ENCODE measurements around the gene KCNN4.

KCNN4 gene

GRCh38 chr19:43748685-43749084 is 32.1 kb downstream of the KCNN4 start:
- DNase-seq (ENCODE audit: low read depth in 2 of 2) = no peak

DNA sequence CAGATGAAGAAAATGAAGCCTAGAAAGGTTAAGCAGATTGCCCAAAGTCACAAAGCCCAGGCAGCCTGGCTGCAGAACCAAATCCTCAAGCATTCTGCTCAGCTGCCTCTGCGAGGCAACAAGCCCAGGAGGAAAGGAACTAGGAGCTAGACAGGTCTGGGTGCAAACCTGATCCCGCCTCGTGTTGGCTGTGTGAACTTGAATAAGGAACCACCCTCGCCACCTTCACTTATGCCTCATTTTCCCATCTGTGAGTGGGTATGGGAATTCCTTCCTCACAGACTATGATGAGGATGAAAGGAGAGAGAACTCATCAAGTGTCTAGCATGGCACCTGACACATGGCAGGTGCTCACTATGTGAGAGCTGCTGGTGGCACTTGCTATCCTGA is 32.6 kb downstream of the KCNN4 start:
- DNase-seq (ENCODE audit: low read depth in 2 of 2) = no peak

- no peak for DNase-seq (ENCODE audit: low read depth in 2 of 2)
These were observed 33.1 kb downstream of the KCNN4 start for GRCh38 chr19:43747557-43748204.

DNA sequence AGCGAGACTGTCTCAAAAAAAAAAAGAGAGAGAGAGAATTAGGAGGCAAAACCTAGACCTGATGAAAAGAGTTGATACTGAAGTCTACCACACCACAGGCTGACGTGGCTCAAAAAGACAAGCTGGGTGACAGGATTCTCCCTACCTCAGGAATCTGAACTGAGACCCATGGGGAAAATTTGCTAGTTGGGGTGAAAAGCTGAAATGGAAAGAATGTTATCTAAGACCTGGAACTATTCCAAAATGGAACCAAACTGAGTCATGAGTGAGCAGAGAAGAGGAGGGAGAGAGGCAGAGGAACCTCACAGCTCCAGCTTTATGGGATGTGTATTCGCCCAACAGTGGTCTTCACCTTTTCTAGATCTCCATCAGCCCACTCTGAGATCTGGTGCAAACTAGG is 37.7 kb downstream of the KCNN4 start:
- DNase-seq (ENCODE audit: low read depth in 2 of 2) = no peak

GRCh38 chr19:43741075-43741825 is 39.5 kb downstream of the KCNN4 start:
- no peak for DNase-seq (ENCODE audit: low read depth in 2 of 2)

- DNase-seq (ENCODE audit: low read depth in 2 of 2) = no peak
These were observed 41.1 kb downstream of the KCNN4 start for GRCh38 chr19:43739439-43740235.

GRCh38 chr19:43738780-43739211 is 42.0 kb downstream of the KCNN4 start:
- DNase-seq (ENCODE audit: low read depth in 2 of 2) = no peak

GRCh38 chr19:43735957-43736356 is 44.8 kb downstream of the KCNN4 start:
- no peak for DNase-seq (ENCODE audit: low read depth in 2 of 2)

GRCh38 chr19:43735013-43735412 is 45.8 kb downstream of the KCNN4 start:
- DNase-seq (ENCODE audit: low read depth in 2 of 2) = no peak

DNA sequence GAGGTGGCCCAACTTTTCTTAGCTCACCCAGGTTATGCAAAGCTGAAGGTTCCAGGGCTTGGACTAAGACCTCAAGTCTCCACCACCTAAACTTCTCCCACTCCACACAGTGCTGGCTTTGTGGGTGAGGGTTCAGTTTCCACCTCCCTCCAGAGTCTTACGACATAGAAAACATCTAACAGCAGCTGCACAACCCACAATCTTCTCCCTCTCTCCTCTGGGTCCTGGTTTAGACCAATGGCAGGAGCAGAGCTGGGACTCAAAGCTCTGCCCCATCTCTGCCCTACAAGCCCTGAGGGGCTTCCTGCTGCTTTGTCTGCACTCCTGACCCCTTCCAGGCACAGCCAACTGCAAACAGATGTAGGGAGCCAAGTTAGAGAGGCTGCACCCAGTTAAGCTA is 48.9 kb downstream of the KCNN4 start:
- DNase-seq (ENCODE audit: low read depth in 2 of 2) = no peak

GRCh38 chr19:43731346-43731745 is 49.4 kb downstream of the KCNN4 start:
- no peak for DNase-seq (ENCODE audit: low read depth in 2 of 2)

- DNase-seq (ENCODE audit: low read depth in 2 of 2) = no peak
These were observed 50.9 kb downstream of the KCNN4 start for GRCh38 chr19:43729919-43730318.

- DNase-seq (ENCODE audit: low read depth in 2 of 2) = no peak
These were observed 53.2 kb downstream of the KCNN4 start for GRCh38 chr19:43727593-43727853.

GRCh38 chr19:43726736-43727592 is 53.8 kb downstream of the KCNN4 start:
- no peak for DNase-seq (ENCODE audit: low read depth in 2 of 2)

- DNase-seq (ENCODE audit: low read depth in 2 of 2) = no peak
These were observed 55.3 kb downstream of the KCNN4 start for GRCh38 chr19:43725468-43725867.

- DNase-seq (ENCODE audit: low read depth in 2 of 2) = no peak
These were observed 55.9 kb downstream of the KCNN4 start for GRCh38 chr19:43724896-43725295.

- DNase-seq (ENCODE audit: low read depth in 2 of 2) = no peak
These were observed 57.2 kb downstream of the KCNN4 start for GRCh38 chr19:43723588-43723987.

DNA sequence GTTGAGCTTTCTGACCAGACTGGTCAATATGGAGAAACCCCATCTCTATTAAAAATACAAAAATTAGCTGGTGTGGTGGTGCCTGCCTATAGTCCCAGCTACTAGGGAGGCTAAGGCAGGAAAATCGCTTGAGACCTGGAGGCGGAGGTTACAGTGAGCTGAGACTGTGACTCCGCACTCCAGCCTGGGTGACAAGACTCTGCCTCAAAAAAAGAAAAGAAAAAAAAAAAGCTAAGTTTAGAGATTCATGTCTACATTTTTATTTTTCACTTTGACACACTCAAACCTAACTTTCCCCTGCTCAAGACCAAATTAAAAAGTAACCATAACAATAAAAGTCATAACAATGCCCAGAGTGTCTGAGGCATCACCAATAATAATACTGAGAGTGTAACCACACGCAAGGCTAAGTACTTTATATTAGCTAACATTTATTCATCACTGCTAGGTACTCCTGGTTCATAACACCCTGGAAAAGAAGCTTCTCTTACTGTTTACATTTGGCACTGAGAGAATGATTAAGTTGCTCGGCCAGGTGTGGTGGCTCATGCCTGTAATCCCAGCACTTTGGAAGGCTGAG is 59.2 kb downstream of the KCNN4 start:
- no peak for DNase-seq (ENCODE audit: low read depth in 2 of 2)

- no peak for DNase-seq (ENCODE audit: low read depth in 2 of 2)
These were observed 59.8 kb downstream of the KCNN4 start for GRCh38 chr19:43720936-43721335.

DNA sequence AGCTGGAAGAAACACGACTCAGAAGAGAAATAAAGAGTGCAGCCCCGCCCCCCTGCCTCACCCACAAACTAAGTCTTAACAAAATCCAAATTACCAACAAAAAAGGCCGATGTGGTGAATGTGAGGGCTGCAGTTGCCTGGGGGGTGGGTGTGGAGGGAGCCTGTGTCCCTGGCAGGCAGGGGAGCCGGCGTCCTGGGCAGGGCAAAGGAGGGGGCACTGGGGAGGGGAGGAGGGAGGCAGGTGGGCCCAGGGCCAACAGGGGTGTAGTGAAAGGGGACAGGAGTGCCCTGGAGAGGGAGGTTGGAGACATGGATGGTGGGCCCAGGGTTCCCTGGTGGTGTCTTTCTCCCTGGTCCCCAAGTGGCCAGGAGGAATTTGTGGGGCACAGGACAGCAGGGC is 60.9 kb downstream of the KCNN4 start:
- DNase-seq (ENCODE audit: low read depth in 2 of 2) = no peak

GRCh38 chr19:43719378-43719868 is 61.4 kb downstream of the KCNN4 start:
- DNase-seq (ENCODE audit: low read depth in 2 of 2) = no peak
